GM23338 (cell line): ENCODE data around the gene SPC24. TPM values are rescaled to one million over a fixed set of nuclear protein-coding genes. Genes with fewer than 3 reads are reported as not detected.

Source experiments
- ATAC-seq: fragments of 200-7000 bp; cut with Tn5 transposase; 3 replicates; pipeline ENCODE4 v1.9.1; 2020
- DNase-seq: peaks from one replicate; pipeline ENCODE4 v3.0.0-alpha.2; 2015; ENCODE audit warnings: low spot score
- H2AFZ ChIP-seq: fragments of 200-600 bp; sonication (generic); 2 replicates; pipeline ENCODE4 v1.8.0; 2016; ENCODE audit warnings: antibody characterized with exemption, mild to moderate bottlenecking, moderate library complexity
- H3F3A ChIP-seq: fragments of 200-600 bp; sonication (generic); replicated peaks from 2 replicates; pipeline ENCODE4 v1.8.0; 2017; ENCODE audit warnings: antibody characterized with exemption, mixed run types, low read depth
- H3K27ac ChIP-seq: fragments of 200-600 bp; sonication (generic); 2 replicates; pipeline ENCODE4 v1.6.1; 2016; ENCODE audit warnings: low read depth
- H3K27me3 ChIP-seq: fragments of 200-600 bp; sonication (generic); 2 replicates; pipeline ENCODE4 v1.8.0; 2016; ENCODE audit warnings: mild to moderate bottlenecking, mixed run types, moderate library complexity; ENCODE audit not compliant: insufficient read depth
- H3K36me3 ChIP-seq: fragments of 200-600 bp; sonication (generic); 2 replicates; pipeline ENCODE4 v1.8.0; 2016; ENCODE audit warnings: mild to moderate bottlenecking; ENCODE audit not compliant: insufficient read depth
- H3K4me1 ChIP-seq: fragments of 200-600 bp; sonication (generic); 2 replicates; pipeline ENCODE4 v1.8.0; 2016; ENCODE audit warnings: mild to moderate bottlenecking, moderate library complexity; ENCODE audit not compliant: insufficient read depth
- H3K4me2 ChIP-seq: fragments of 200-600 bp; sonication (generic); 2 replicates; pipeline ENCODE4 v1.7.1; 2017; ENCODE audit warnings: mixed run types
- H3K4me3 ChIP-seq: fragments of 200-600 bp; sonication (generic); 2 replicates; pipeline ENCODE4 v1.6.1; 2016; ENCODE audit warnings: mixed run types
- H3K79me2 ChIP-seq: fragments of 200-600 bp; sonication (generic); replicated peaks from 2 replicates; pipeline ENCODE4 v1.8.0; 2017; ENCODE audit warnings: mild to moderate bottlenecking; ENCODE audit not compliant: insufficient read depth
- H3K9me2 ChIP-seq: fragments of 200-600 bp; sonication (generic); 2 replicates; pipeline ENCODE4 v1.8.0; 2017; ENCODE audit not compliant: insufficient read depth
- H4K20me1 ChIP-seq: fragments of 200-600 bp; sonication (generic); replicated peaks from 2 replicates; pipeline ENCODE4 v1.8.0; 2017; ENCODE audit warnings: mild to moderate bottlenecking; ENCODE audit not compliant: insufficient read depth
- H3K27ac Mint-ChIP-seq: 2 replicates; pipeline ENCODE4 v1.8.0; 2020; ENCODE audit warnings: inconsistent platforms, mild to moderate bottlenecking, moderate library complexity, mixed read lengths
- H3K27me3 Mint-ChIP-seq: 3 replicates; pipeline ENCODE4 v1.8.0; 2022; ENCODE audit warnings: low read depth, mild to moderate bottlenecking, moderate library complexity, mixed read lengths, inconsistent platforms; ENCODE audit not compliant: insufficient read depth, poor library complexity
- H3K36me3 Mint-ChIP-seq: 3 replicates; pipeline ENCODE4 v1.8.0; 2021; ENCODE audit warnings: low read depth, mild to moderate bottlenecking, inconsistent platforms, moderate library complexity, mixed read lengths
- H3K4me1 Mint-ChIP-seq: 3 replicates; pipeline ENCODE4 v1.8.0; 2020; ENCODE audit warnings: mild to moderate bottlenecking, inconsistent platforms, mixed read lengths
- H3K4me3 Mint-ChIP-seq: 3 replicates; pipeline ENCODE4 v1.8.0; 2021; ENCODE audit warnings: moderate library complexity, mild to moderate bottlenecking, inconsistent platforms, mixed read lengths
- H3K9me3 Mint-ChIP-seq: 3 replicates; pipeline ENCODE4 v1.8.0; 2020; ENCODE audit warnings: moderate library complexity, mild to moderate bottlenecking, inconsistent platforms, mixed read lengths
- CTCF ChIP-seq, 2 experiments: fragments of 200-600 bp in 1 of 2; sonication (generic) in 1 of 2; conservative IDR thresholded peaks; 2 replicates each; pipeline versions ENCODE4 v1.5.1 to v1.6.1; 2016 to 2017; ENCODE audit warnings: antibody characterized with exemption in 2 of 2, low read depth in 2 of 2, mild to moderate bottlenecking in 2 of 2, moderate library complexity in 1 of 2
- EZH2 ChIP-seq: fragments of 200-600 bp; sonication (generic); IDR thresholded peaks from one replicate; pipeline ENCODE4 v1.8.0; 2017; ENCODE audit warnings: antibody characterized with exemption, mild to moderate bottlenecking, low read depth; ENCODE audit not compliant: unreplicated experiment
- EZH2phosphoT487 ChIP-seq: fragments of 200-600 bp; sonication (generic); IDR thresholded peaks from one replicate; pipeline ENCODE4 v1.8.1; 2018; ENCODE audit warnings: antibody characterized with exemption; ENCODE audit not compliant: unreplicated experiment
- JUNB ChIP-seq: IDR thresholded peaks from one replicate; pipeline ENCODE4 v1.6.1; 2016; ENCODE audit warnings: antibody characterized with exemption; ENCODE audit not compliant: unreplicated experiment
- REST ChIP-seq: IDR thresholded peaks from one replicate; pipeline ENCODE4 v1.6.1; 2018; ENCODE audit warnings: antibody characterized with exemption; ENCODE audit not compliant: unreplicated experiment
- STAT1 ChIP-seq: IDR thresholded peaks from one replicate; pipeline ENCODE4 v1.6.1; 2016; ENCODE audit warnings: antibody characterized with exemption; ENCODE audit not compliant: unreplicated experiment
- ZNF114 ChIP-seq: fragments of 250-450 bp; sonication (Bioruptor Pico); IDR thresholded peaks from 2 replicates; pipeline ENCODE4 v1.5.0; 2020; ENCODE audit warnings: mild to moderate bottlenecking, moderate library complexity
- ZNF331 ChIP-seq: fragments of 250-450 bp; sonication (Bioruptor Pico); IDR thresholded peaks from 2 replicates; pipeline ENCODE4 v1.5.0; 2020; ENCODE audit warnings: low read depth, mild to moderate bottlenecking, moderate library complexity
- polyA plus RNA-seq: library from polyadenylated mRNA; unstranded; fragments of >200 nt; fragmentation: Nextera tagmentation; extraction: Ambion mirVana; gene quantifications from 2 replicates; pipeline ENCODE4 v1.2.1, GENCODE V29; 2016
- total RNA-seq: library from RNA; depleted of rRNA; stranded (reverse); fragments of >200 nt; shearing (Covaris generic); gene quantifications from 2 replicates; pipeline ENCODE4 v1.2.3, GENCODE V29; 2014
- TF ChIP-seq, protein P1 (sequence below): IDR thresholded peaks from 2 replicates; pipeline ENCODE4 v1.6.1; 2016; ENCODE audit warnings: antibody characterized with exemption
- TF ChIP-seq, protein P2 (sequence below): fragments of 250-450 bp; sonication (Bioruptor Pico); IDR thresholded peaks from 2 replicates; pipeline ENCODE4 v1.5.0; 2020; ENCODE audit warnings: mild to moderate bottlenecking, moderate library complexity

The SPC24 gene
- total and polyA plus RNA-seq, 2 experiments from 2014 or later: 38.7 to 40.6 TPM

- Histone ChIP-seq H3K36me3 (no peaks in the 10 kb centered on the region; the same call in 1 of the 2 replicates), H2AFZ (no peak overlapping the region), H4K20me1 (no peaks in the 10 kb centered on the region; the same call in 1 of the 2 replicates), H3K9me2 (no peaks in the 10 kb centered on the region), H3K4me2 (no peak overlapping the region), H3K4me1 (peaks cover 8% of the 10 kb centered on the region; the same call in 1 of the 2 replicates), H3K4me3 (no peak overlapping the region), H3K27ac (no peak overlapping the region), H3K27me3 (no peaks in the 10 kb centered on the region), H3F3A (0 out of 2 replicates have a peak, but pooled peaks cover 11% of the 10 kb centered on the region), H3K79me2 (no peaks in the 10 kb centered on the region)
- H3K4me3 Mint-ChIP-seq: no peak overlapping the region
- H3K27ac Mint-ChIP-seq: no peak overlapping the region
- no peaks in the 10 kb centered on the region for H3K9me3 Mint-ChIP-seq
- DNase-seq (no peak), ATAC-seq (no peak)
- no peak for TF ChIP-seq EZH2phosphoT487
- TF ChIP-seq, protein P1, sequence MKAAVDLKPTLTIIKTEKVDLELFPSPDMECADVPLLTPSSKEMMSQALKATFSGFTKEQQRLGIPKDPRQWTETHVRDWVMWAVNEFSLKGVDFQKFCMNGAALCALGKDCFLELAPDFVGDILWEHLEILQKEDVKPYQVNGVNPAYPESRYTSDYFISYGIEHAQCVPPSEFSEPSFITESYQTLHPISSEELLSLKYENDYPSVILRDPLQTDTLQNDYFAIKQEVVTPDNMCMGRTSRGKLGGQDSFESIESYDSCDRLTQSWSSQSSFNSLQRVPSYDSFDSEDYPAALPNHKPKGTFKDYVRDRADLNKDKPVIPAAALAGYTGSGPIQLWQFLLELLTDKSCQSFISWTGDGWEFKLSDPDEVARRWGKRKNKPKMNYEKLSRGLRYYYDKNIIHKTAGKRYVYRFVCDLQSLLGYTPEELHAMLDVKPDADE: no peak
- no peak for TF ChIP-seq CTCF (conservative IDR thresholded peaks at IDR 0.05; ENCODE audit: low read depth in 2 of 2)
- no peak for TF ChIP-seq REST
- TF ChIP-seq, protein P2, sequence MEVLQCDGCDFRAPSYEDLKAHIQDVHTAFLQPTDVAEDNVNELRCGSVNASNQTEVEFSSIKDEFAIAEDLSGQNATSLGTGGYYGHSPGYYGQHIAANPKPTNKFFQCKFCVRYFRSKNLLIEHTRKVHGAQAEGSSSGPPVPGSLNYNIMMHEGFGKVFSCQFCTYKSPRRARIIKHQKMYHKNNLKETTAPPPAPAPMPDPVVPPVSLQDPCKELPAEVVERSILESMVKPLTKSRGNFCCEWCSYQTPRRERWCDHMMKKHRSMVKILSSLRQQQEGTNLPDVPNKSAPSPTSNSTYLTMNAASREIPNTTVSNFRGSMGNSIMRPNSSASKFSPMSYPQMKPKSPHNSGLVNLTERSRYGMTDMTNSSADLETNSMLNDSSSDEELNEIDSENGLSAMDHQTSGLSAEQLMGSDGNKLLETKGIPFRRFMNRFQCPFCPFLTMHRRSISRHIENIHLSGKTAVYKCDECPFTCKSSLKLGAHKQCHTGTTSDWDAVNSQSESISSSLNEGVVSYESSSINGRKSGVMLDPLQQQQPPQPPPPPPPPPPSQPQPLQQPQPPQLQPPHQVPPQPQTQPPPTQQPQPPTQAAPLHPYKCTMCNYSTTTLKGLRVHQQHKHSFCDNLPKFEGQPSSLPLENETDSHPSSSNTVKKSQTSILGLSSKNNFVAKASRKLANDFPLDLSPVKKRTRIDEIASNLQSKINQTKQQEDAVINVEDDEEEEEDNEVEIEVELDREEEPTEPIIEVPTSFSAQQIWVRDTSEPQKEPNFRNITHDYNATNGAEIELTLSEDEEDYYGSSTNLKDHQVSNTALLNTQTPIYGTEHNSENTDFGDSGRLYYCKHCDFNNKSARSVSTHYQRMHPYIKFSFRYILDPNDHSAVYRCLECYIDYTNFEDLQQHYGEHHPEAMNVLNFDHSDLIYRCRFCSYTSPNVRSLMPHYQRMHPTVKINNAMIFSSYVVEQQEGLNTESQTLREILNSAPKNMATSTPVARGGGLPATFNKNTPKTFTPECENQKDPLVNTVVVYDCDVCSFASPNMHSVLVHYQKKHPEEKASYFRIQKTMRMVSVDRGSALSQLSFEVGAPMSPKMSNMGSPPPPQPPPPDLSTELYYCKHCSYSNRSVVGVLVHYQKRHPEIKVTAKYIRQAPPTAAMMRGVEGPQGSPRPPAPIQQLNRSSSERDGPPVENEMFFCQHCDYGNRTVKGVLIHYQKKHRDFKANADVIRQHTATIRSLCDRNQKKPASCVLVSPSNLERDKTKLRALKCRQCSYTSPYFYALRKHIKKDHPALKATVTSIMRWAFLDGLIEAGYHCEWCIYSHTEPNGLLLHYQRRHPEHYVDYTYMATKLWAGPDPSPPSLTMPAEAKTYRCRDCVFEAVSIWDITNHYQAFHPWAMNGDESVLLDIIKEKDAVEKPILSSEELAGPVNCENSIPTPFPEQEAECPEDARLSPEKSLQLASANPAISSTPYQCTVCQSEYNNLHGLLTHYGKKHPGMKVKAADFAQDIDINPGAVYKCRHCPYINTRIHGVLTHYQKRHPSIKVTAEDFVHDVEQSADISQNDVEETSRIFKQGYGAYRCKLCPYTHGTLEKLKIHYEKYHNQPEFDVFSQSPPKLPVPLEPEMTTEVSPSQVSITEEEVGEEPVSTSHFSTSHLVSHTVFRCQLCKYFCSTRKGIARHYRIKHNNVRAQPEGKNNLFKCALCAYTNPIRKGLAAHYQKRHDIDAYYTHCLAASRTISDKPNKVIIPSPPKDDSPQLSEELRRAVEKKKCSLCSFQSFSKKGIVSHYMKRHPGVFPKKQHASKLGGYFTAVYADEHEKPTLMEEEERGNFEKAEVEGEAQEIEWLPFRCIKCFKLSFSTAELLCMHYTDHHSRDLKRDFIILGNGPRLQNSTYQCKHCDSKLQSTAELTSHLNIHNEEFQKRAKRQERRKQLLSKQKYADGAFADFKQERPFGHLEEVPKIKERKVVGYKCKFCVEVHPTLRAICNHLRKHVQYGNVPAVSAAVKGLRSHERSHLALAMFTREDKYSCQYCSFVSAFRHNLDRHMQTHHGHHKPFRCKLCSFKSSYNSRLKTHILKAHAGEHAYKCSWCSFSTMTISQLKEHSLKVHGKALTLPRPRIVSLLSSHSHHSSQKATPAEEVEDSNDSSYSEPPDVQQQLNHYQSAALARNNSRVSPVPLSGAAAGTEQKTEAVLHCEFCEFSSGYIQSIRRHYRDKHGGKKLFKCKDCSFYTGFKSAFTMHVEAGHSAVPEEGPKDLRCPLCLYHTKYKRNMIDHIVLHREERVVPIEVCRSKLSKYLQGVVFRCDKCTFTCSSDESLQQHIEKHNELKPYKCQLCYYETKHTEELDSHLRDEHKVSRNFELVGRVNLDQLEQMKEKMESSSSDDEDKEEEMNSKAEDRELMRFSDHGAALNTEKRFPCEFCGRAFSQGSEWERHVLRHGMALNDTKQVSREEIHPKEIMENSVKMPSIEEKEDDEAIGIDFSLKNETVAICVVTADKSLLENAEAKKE (CRISPR knock-in tag): no peak
- TF ChIP-seq ZNF114 (CRISPR knock-in tag): no peak
- no peak for TF ChIP-seq ZNF331 (CRISPR knock-in tag)
- no peak for TF ChIP-seq JUNB
- TF ChIP-seq STAT1: no peak
- TF ChIP-seq EZH2: no peak
- peaks cover 26% of the 10 kb centered on the region for H3K36me3 Mint-ChIP-seq
- H3K4me1 Mint-ChIP-seq: peaks cover 4% of the 10 kb centered on the region
- peaks cover 3% of the 10 kb centered on the region for H3K27me3 Mint-ChIP-seq
Observed at GRCh38 chr19:11191934-11192333, 36.4 kb upstream of the SPC24 start.
